ENCODE measurements around the gene NEDD4L. TPM values are rescaled to one million over a fixed set of nuclear protein-coding genes. Genes with fewer than 3 reads are reported as not detected.

NEDD4L gene
- total RNA-seq, 2 experiments from 2014 or later = 11.2 to 13.7 TPM

GRCh38 chr18:58060254-58060653 lies 16.2 kb downstream of the NEDD4L start:
- no peak for TF ChIP-seq CTCF (IDR thresholded peaks at IDR 0.05)
- Mint-ChIP-seq H3K27ac (no peak overlapping the region), H3K36me3 (ENCODE audit: low read depth) (no peaks in the 10 kb centered on the region), H3K9me3 (no peaks in the 10 kb centered on the region), H3K4me1 (ENCODE audit: low read depth) (no peaks in the 10 kb centered on the region), H3K4me3 (no peak overlapping the region), H3K27me3 (peaks cover 14% of the 10 kb centered on the region)
- POLR2A ChIA-PET = no interaction called here
- CTCF ChIA-PET = no interaction called here
- no peak overlapping the region for H3K27ac ChIP-seq (ENCODE audit: low read depth in 1 of 2, low read length in 2 of 2)
- H3K4me3 ChIP-seq (ENCODE audit: low read length) = no peak overlapping the region
- ATAC-seq (ENCODE audit: poor library complexity) = no peak
- no peaks in the 10 kb centered on the region for H3K36me3 ChIP-seq (ENCODE audit: insufficient read depth, low read length)
- H3K9me3 ChIP-seq (ENCODE audit: control insufficient read depth in 1 of 2, insufficient read depth in 1 of 2, low read length in 2 of 2) = no peaks in the 10 kb centered on the region
- no peak for DNase-seq
- H3K27me3 ChIP-seq (ENCODE audit: control insufficient read depth in 1 of 2, insufficient read depth in 2 of 2, low read length in 2 of 2) = no peaks in the 10 kb centered on the region
- intact Hi-C loops (cut with DNase I, micrococcal nuclease) = no loop called here
- H3K4me1 ChIP-seq (ENCODE audit: insufficient read depth, low read length) = no peaks in the 10 kb centered on the region

- DNase-seq (no peak), ATAC-seq (ENCODE audit: poor library complexity) (no peak)
- H3K27ac ChIP-seq (ENCODE audit: low read depth in 1 of 2, low read length in 2 of 2) = no peak overlapping the region
- no peaks in the 10 kb centered on the region for H3K36me3 Mint-ChIP-seq (ENCODE audit: low read depth)
- CTCF ChIA-PET = interaction anchor here (0.8 to 1.0 kb wide), 2 partner anchors 9 to 18 kb away, joined by 3 read pairs; no protein-coding TSS in a partner anchor
- peaks cover 21% of the 10 kb centered on the region for H3K27me3 Mint-ChIP-seq
- H3K36me3 ChIP-seq (ENCODE audit: insufficient read depth, low read length) = no peaks in the 10 kb centered on the region
- no peaks in the 10 kb centered on the region for H3K4me1 ChIP-seq (ENCODE audit: insufficient read depth, low read length)
- no peaks in the 10 kb centered on the region for H3K9me3 ChIP-seq (ENCODE audit: control insufficient read depth in 1 of 2, insufficient read depth in 1 of 2, low read length in 2 of 2)
- intact Hi-C loops (cut with DNase I, micrococcal nuclease) = no loop called here
- H3K27ac Mint-ChIP-seq = no peak overlapping the region
- no peak for TF ChIP-seq CTCF (IDR thresholded peaks at IDR 0.05)
- POLR2A ChIA-PET = no interaction called here
- H3K27me3 ChIP-seq (ENCODE audit: control insufficient read depth in 1 of 2, insufficient read depth in 2 of 2, low read length in 2 of 2) = no peaks in the 10 kb centered on the region
- H3K4me3 Mint-ChIP-seq = no peak overlapping the region
- no peaks in the 10 kb centered on the region for H3K4me1 Mint-ChIP-seq (ENCODE audit: low read depth)
- no peaks in the 10 kb centered on the region for H3K9me3 Mint-ChIP-seq
- no peak overlapping the region for H3K4me3 ChIP-seq (ENCODE audit: low read length)
Measured at GRCh38 chr18:58061349-58061748, 17.3 kb downstream of the NEDD4L start.

GRCh38 chr18:58064406-58064998 lies 20.5 kb downstream of the NEDD4L start:
- DNase-seq (no peak), ATAC-seq (ENCODE audit: poor library complexity) (no peak)
- intact Hi-C loops (cut with DNase I, micrococcal nuclease) = no loop called here
- Histone ChIP-seq H3K27me3 (ENCODE audit: control insufficient read depth in 1 of 2, insufficient read depth in 2 of 2, low read length in 2 of 2) (no peaks in the 10 kb centered on the region), H3K4me3 (ENCODE audit: low read length) (no peak overlapping the region), H3K27ac (ENCODE audit: low read depth in 1 of 2, low read length in 2 of 2) (no peak overlapping the region), H3K36me3 (ENCODE audit: insufficient read depth, low read length) (no peaks in the 10 kb centered on the region), H3K9me3 (ENCODE audit: control insufficient read depth in 1 of 2, insufficient read depth in 1 of 2, low read length in 2 of 2) (no peaks in the 10 kb centered on the region), H3K4me1 (ENCODE audit: insufficient read depth, low read length) (no peaks in the 10 kb centered on the region)
- TF ChIP-seq CTCF (IDR thresholded peaks at IDR 0.05) = no peak
- Mint-ChIP-seq H3K4me3 (no peak overlapping the region), H3K36me3 (ENCODE audit: low read depth) (no peaks in the 10 kb centered on the region), H3K9me3 (no peaks in the 10 kb centered on the region), H3K27ac (no peak overlapping the region), H3K4me1 (ENCODE audit: low read depth) (no peaks in the 10 kb centered on the region), H3K27me3 (peaks cover 32% of the 10 kb centered on the region)
- CTCF ChIA-PET = no interaction called here
- POLR2A ChIA-PET = no interaction called here

All from CD4-positive, alpha-beta T cell (primary cell).